ENCODE measurements around the gene HAUS7. TPM values are rescaled to one million over a fixed set of nuclear protein-coding genes. Genes with fewer than 3 reads are reported as not detected.

HAUS7 gene
- total RNA-seq: 31.3 to 43.6 TPM (median 32.3 TPM) in 3 replicates
- long read RNA-seq, transcript HAUS7-202 (10 exons, 1,363 nt): major isoform, 17 of 22 reads
- long read RNA-seq, partial matches to known transcripts: 1 of 22 reads
- long read RNA-seq, other reads (novel, unspliced or antisense): 4 of 22 reads

DNA sequence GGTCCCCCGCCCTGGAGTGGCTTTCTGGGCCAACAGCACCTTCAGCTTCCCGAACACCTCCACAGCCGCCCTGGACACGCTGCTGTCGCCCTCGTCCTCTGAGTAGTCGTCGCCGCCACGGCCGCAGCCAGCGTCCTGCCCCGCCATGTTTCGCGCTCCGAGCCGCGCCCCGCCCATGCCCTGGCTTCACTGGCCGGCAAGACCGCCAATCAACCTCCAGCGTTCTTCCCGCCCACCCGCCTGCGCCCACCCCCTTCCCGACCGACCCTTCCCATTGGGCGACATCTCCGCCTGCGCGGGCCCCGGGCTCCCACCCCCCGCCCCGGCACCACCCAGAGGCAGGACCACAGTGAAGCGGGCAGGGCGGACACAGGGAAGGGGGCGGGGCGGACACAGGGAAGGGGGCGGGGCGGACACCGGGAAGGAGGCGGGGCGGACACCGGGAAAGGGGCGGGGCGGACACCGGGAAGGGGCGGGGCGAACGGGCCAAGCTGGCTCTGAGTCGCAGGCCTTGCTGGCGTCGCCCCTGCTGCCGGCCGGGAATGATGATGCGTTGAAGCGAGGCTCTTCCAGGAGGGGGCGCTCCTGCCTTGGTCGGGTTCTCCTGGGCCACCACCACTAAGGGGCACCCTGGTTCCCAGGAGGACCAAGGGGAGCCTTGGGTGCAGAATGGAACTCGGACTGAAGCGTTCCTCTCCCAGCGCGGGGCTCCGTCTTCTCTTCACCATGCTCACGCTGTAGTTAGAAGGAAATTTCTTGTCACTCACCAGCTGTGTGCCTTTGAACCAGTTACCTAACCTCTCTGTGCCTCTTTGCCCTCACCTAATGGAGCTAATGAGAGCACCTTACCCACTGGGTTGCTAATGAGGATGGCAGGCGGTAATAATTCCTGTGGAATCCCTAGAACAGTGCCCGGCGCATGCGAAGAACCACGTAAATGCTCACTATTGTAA is at the start of gene HAUS7:
Gene HAUS7, minus strand, starts transcription at position 166 of the 953 bp plus-strand sequence. Its CDS starts 19 bp downstream, at position 147.
- no peaks in the 10 kb centered on the region for H3K36me3 Mint-ChIP-seq (ENCODE audit: low read depth)
- TF ChIP-seq, protein P1, sequence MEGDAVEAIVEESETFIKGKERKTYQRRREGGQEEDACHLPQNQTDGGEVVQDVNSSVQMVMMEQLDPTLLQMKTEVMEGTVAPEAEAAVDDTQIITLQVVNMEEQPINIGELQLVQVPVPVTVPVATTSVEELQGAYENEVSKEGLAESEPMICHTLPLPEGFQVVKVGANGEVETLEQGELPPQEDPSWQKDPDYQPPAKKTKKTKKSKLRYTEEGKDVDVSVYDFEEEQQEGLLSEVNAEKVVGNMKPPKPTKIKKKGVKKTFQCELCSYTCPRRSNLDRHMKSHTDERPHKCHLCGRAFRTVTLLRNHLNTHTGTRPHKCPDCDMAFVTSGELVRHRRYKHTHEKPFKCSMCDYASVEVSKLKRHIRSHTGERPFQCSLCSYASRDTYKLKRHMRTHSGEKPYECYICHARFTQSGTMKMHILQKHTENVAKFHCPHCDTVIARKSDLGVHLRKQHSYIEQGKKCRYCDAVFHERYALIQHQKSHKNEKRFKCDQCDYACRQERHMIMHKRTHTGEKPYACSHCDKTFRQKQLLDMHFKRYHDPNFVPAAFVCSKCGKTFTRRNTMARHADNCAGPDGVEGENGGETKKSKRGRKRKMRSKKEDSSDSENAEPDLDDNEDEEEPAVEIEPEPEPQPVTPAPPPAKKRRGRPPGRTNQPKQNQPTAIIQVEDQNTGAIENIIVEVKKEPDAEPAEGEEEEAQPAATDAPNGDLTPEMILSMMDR (IDR thresholded peaks at IDR 0.05): peak; percentile 86
- peaks cover 46% of the 10 kb centered on the region for H3K4me1 Mint-ChIP-seq (ENCODE audit: low read depth)
- H3K27ac Mint-ChIP-seq (ENCODE audit: unreplicated experiment): peak within 1 kb of the TSS; percentile 89
- no peak for DNase-seq (ENCODE audit: low spot score)
- no peaks in the 10 kb centered on the region for H3K9me3 Mint-ChIP-seq (ENCODE audit: low read depth)
- peak within 1 kb of the TSS; percentile 74 for H3K4me3 Mint-ChIP-seq (ENCODE audit: unreplicated experiment)
- H3K27me3 Mint-ChIP-seq (ENCODE audit: low read depth): no peaks in the 10 kb centered on the region

- H3K9me3 Mint-ChIP-seq (ENCODE audit: low read depth): no peaks in the 10 kb centered on the region
- peaks cover 8% of the 10 kb centered on the region for H3K4me1 Mint-ChIP-seq (ENCODE audit: low read depth)
- peaks cover 9% of the 10 kb centered on the region for H3K27me3 Mint-ChIP-seq (ENCODE audit: low read depth)
- no peaks in the 10 kb centered on the region for H3K36me3 Mint-ChIP-seq (ENCODE audit: low read depth)
- no peak overlapping the region for H3K4me3 Mint-ChIP-seq (ENCODE audit: unreplicated experiment)
- DNase-seq (ENCODE audit: low spot score): no peak
- no peak overlapping the region for H3K27ac Mint-ChIP-seq (ENCODE audit: unreplicated experiment)
- TF ChIP-seq, protein P1 (IDR thresholded peaks at IDR 0.05): no peak
These were observed 49.4 kb upstream of the HAUS7 start for GRCh38 chrX:153519569-153520286.

GRCh38 chrX:153517946-153518834 is 47.8 kb upstream of the HAUS7 start:
- Mint-ChIP-seq H3K27ac (ENCODE audit: unreplicated experiment) (peak overlapping the region; percentile 22), H3K4me3 (ENCODE audit: unreplicated experiment) (peak overlapping the region; percentile 47), H3K36me3 (ENCODE audit: low read depth) (no peaks in the 10 kb centered on the region), H3K9me3 (ENCODE audit: low read depth) (no peaks in the 10 kb centered on the region), H3K27me3 (ENCODE audit: low read depth) (peaks cover 9% of the 10 kb centered on the region), H3K4me1 (ENCODE audit: low read depth) (peaks cover 8% of the 10 kb centered on the region)
- TF ChIP-seq, protein P1 (IDR thresholded peaks at IDR 0.05): no peak
- no peak for DNase-seq (ENCODE audit: low spot score)

DNA sequence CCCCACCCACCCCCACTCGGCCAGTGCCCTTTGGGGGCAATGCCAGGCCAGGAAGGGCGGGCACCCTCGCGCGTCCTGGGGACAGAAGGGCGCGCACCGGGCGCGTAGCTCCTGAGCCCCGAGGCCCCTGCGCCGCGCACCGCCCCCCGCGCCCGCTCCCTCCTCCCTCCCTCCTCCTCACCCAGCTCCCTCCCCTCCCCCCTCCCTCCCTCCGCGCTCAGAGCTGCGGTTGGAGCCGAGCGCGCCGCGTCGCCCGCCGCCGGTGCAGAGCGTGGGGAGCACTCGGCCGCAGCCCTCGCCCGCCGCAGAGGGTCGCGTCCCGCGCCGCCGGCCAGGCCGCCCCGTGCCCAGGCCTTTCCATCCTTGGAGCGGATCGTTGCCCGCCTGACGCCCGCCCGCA is 47.0 kb upstream of the HAUS7 start, which contains the start of gene ATP2B3:
Gene ATP2B3, plus strand, starts transcription at position 220 of the 400 bp plus-strand sequence. CDS start 18,606 bp downstream, outside the sequence.
- no peaks in the 10 kb centered on the region for H3K36me3 Mint-ChIP-seq (ENCODE audit: low read depth)
- peaks cover 9% of the 10 kb centered on the region for H3K27me3 Mint-ChIP-seq (ENCODE audit: low read depth)
- H3K9me3 Mint-ChIP-seq (ENCODE audit: low read depth): no peaks in the 10 kb centered on the region
- no peak for DNase-seq (ENCODE audit: low spot score)
- peak within 1 kb of the TSS; percentile 47 for H3K4me3 Mint-ChIP-seq (ENCODE audit: unreplicated experiment)
- TF ChIP-seq, protein P1 (IDR thresholded peaks at IDR 0.05): no peak
- peak within 1 kb of the TSS; percentile 22 for H3K27ac Mint-ChIP-seq (ENCODE audit: unreplicated experiment)
- peaks cover 8% of the 10 kb centered on the region for H3K4me1 Mint-ChIP-seq (ENCODE audit: low read depth)
